AG04450 (cell line): ENCODE measurements around the gene KCNK2. TPM values are rescaled to one million over a fixed set of nuclear protein-coding genes. Genes with fewer than 3 reads are reported as not detected.

Experiments used
- CTCF ChIA-PET: fragments of 300-600, 350-600 bp; formaldehyde crosslinking; extraction: SDS; loops from one replicate; lab custom pipeline; 2022; ENCODE audit warnings: antibody characterized with exemption, inconsistent platforms; lab: Charles Lee
- POLR2A ChIA-PET: fragments of 350-600 bp; formaldehyde crosslinking; extraction: SDS; loops from one replicate; lab custom pipeline; 2021; ENCODE audit warnings: antibody characterized with exemption, inconsistent platforms; lab: Yijun Ruan, JAX
- DNase-seq: peaks from one replicate; pipeline ENCODE4 v3.0.0-alpha.2; 2011; ENCODE audit warnings: low read depth, low spot score
- H3K27ac ChIP-seq: one replicate; pipeline ENCODE4 v1.5.1; 2012; ENCODE audit warnings: low read depth, low read length, control low read depth
- H3K27me3 ChIP-seq: one replicate; pipeline ENCODE4 v1.6.0; 2012; ENCODE audit warnings: low read length; ENCODE audit not compliant: control insufficient read depth, insufficient read depth
- H3K4me3 ChIP-seq: 2 replicates; pipeline ENCODE4 v1.5.1; 2011; ENCODE audit warnings: mild to moderate bottlenecking, low read depth, low read length, control low read depth
- H3K9me3 ChIP-seq: 2 replicates; pipeline ENCODE4 v1.5.1; 2012; ENCODE audit warnings: low read length; ENCODE audit not compliant: control insufficient read depth, insufficient read depth
- CTCF ChIP-seq: IDR thresholded peaks from 2 replicates; pipeline ENCODE4 v1.5.1; 2011; ENCODE audit warnings: low read depth, low read length, control low read depth, inconsistent platforms
- polyA plus RNA-seq: library from polyadenylated mRNA; depleted of rRNA; stranded (reverse); fragments of >200 nt; gene quantifications from 2 replicates; pipeline ENCODE4 v1.2.3, GENCODE V29; 2011

The KCNK2 gene
- polyA plus RNA-seq, 1 experiment = 22.8 TPM

- no peaks in the 10 kb centered on the region for H3K9me3 ChIP-seq
- POLR2A ChIA-PET = no interaction called here
- H3K27me3 ChIP-seq = no peaks in the 10 kb centered on the region
- no peak overlapping the region for H3K27ac ChIP-seq
- DNase-seq = no peak
- no peak for TF ChIP-seq CTCF
- CTCF ChIA-PET = no interaction called here
- H3K4me3 ChIP-seq = no peak overlapping the region
These were observed 120.3 kb downstream of the KCNK2 start for GRCh38 chr1:215202868-215203267.

GRCh38 chr1:215210167-215210566, 127.6 kb downstream of the KCNK2 start:
- no peak for DNase-seq
- POLR2A ChIA-PET = no interaction called here

GRCh38 chr1:215215846-215216245, 133.3 kb downstream of the KCNK2 start:
- H3K9me3 ChIP-seq = no peaks in the 10 kb centered on the region

More at GRCh38 chr1:215210167-215210566, 127.6 kb downstream of the KCNK2 start:
- Histone ChIP-seq H3K27me3 (no peaks in the 10 kb centered on the region), H3K27ac (no peak overlapping the region), H3K4me3 (no peak overlapping the region), H3K9me3 (no peaks in the 10 kb centered on the region)
- no peak for TF ChIP-seq CTCF
- CTCF ChIA-PET = no interaction called here

GRCh38 chr1:215219372-215219771, 136.8 kb downstream of the KCNK2 start:
- no peaks in the 10 kb centered on the region for H3K27me3 ChIP-seq
- DNase-seq = no peak
- ChIA-PET POLR2A (interaction anchor here (0.6 kb wide), 1 partner anchor 10 kb away, joined by 6 read pairs; no protein-coding TSS in a partner anchor), CTCF (no interaction called here)
- no peak for TF ChIP-seq CTCF
- no peaks in the 10 kb centered on the region for H3K9me3 ChIP-seq
- H3K27ac ChIP-seq = no peak overlapping the region
- H3K4me3 ChIP-seq = no peak overlapping the region

More at GRCh38 chr1:215215846-215216245, 133.3 kb downstream of the KCNK2 start:
- Histone ChIP-seq H3K27me3 (no peaks in the 10 kb centered on the region), H3K4me3 (no peak overlapping the region), H3K27ac (no peak overlapping the region)
- ChIA-PET POLR2A (no interaction called here), CTCF (no interaction called here)
- TF ChIP-seq CTCF = no peak
- no peak for DNase-seq

- ChIA-PET POLR2A (no interaction called here), CTCF (no interaction called here)
- Histone ChIP-seq H3K9me3 (no peaks in the 10 kb centered on the region), H3K4me3 (no peak overlapping the region), H3K27me3 (no peaks in the 10 kb centered on the region), H3K27ac (no peak overlapping the region)
- DNase-seq = no peak
- no peak for TF ChIP-seq CTCF
These were observed 137.8 kb downstream of the KCNK2 start for GRCh38 chr1:215220346-215220745.
